Measurements from ENCODE around the gene PPM1N. TPM values are rescaled to one million over a fixed set of nuclear protein-coding genes. Genes with fewer than 3 reads are reported as not detected.

Gene PPM1N
- total RNA-seq, 1 donor from 2014 or later = 0.19 TPM

- DNase-seq = no peak
- Histone ChIP-seq H3K4me1 (peaks cover 53% of the 10 kb centered on the region), H3K4me3 (no peak overlapping the region), H3K9me3 (replicated peaks) (no peaks in the 10 kb centered on the region), H3K27ac (replicated peaks) (peak overlapping the region; percentile 74), H3K27me3 (ENCODE audit: low read depth) (no peaks in the 10 kb centered on the region), H3K36me3 (peaks cover 66% of the 10 kb centered on the region)
- intact Hi-C loops (cut with micrococcal nuclease) = loop anchor here (10.0 kb wide), 2 partner anchors 50 to 120 kb away; no protein-coding TSS in a partner anchor
- no peak for TF ChIP-seq CTCF (IDR thresholded peaks at IDR 0.05; ENCODE audit: borderline replicate concordance)
These were observed 26.4 kb downstream of the PPM1N start for GRCh38 chr19:45524575-45525129.

GRCh38 chr19:45526143-45526542 lies 27.9 kb downstream of the PPM1N start:
- peak; percentile 11 for TF ChIP-seq CTCF (IDR thresholded peaks at IDR 0.05; ENCODE audit: borderline replicate concordance)
- peaks cover 47% of the 10 kb centered on the region for H3K4me1 ChIP-seq
- DNase-seq = peak; percentile 61
- H3K4me3 ChIP-seq = no peak overlapping the region
- peak overlapping the region; percentile 74 for H3K27ac ChIP-seq (replicated peaks)
- peaks cover 2% of the 10 kb centered on the region for H3K9me3 ChIP-seq (replicated peaks)
- intact Hi-C loops (cut with micrococcal nuclease) = loop anchor here (10.0 kb wide), 2 partner anchors 49 to 119 kb away; no protein-coding TSS in a partner anchor
- H3K27me3 ChIP-seq (ENCODE audit: low read depth) = peaks cover 5% of the 10 kb centered on the region
- H3K36me3 ChIP-seq = peaks cover 54% of the 10 kb centered on the region

- no peak for TF ChIP-seq CTCF (IDR thresholded peaks at IDR 0.05; ENCODE audit: borderline replicate concordance)
- Histone ChIP-seq H3K4me3 (no peak overlapping the region), H3K9me3 (replicated peaks) (peaks cover 5% of the 10 kb centered on the region), H3K27me3 (ENCODE audit: low read depth) (peaks cover 5% of the 10 kb centered on the region), H3K27ac (replicated peaks) (peak overlapping the region; percentile 74), H3K36me3 (peaks cover 45% of the 10 kb centered on the region), H3K4me1 (peaks cover 46% of the 10 kb centered on the region)
- no peak for DNase-seq
- intact Hi-C loops (cut with micrococcal nuclease) = loop anchor here (10.0 kb wide), 2 partner anchors 48 to 118 kb away; no protein-coding TSS in a partner anchor
These were observed 28.7 kb downstream of the PPM1N start for GRCh38 chr19:45526971-45527370.

- DNase-seq = no peak
- H3K36me3 ChIP-seq = peaks cover 38% of the 10 kb centered on the region
- H3K4me3 ChIP-seq = no peak overlapping the region
- intact Hi-C loops (cut with micrococcal nuclease) = loop anchor here (10.0 kb wide), 2 partner anchors 47 to 117 kb away; no protein-coding TSS in a partner anchor
- H3K27me3 ChIP-seq (ENCODE audit: low read depth) = peaks cover 5% of the 10 kb centered on the region
- H3K27ac ChIP-seq (replicated peaks) = no peak overlapping the region
- H3K9me3 ChIP-seq (replicated peaks) = peaks cover 5% of the 10 kb centered on the region
- peaks cover 46% of the 10 kb centered on the region for H3K4me1 ChIP-seq
- no peak for TF ChIP-seq CTCF (IDR thresholded peaks at IDR 0.05; ENCODE audit: borderline replicate concordance)
These were observed 29.5 kb downstream of the PPM1N start for GRCh38 chr19:45527731-45528130.

GRCh38 chr19:45528149-45528743 lies 30.0 kb downstream of the PPM1N start:
- H3K27ac ChIP-seq (replicated peaks) = no peak overlapping the region
- H3K9me3 ChIP-seq (replicated peaks) = peaks cover 5% of the 10 kb centered on the region
- peaks cover 33% of the 10 kb centered on the region for H3K36me3 ChIP-seq
- peaks cover 5% of the 10 kb centered on the region for H3K27me3 ChIP-seq (ENCODE audit: low read depth)
- DNase-seq = no peak
- H3K4me1 ChIP-seq = peaks cover 46% of the 10 kb centered on the region
- TF ChIP-seq CTCF (IDR thresholded peaks at IDR 0.05; ENCODE audit: borderline replicate concordance) = no peak
- peak overlapping the region; percentile 60 for H3K4me3 ChIP-seq
- intact Hi-C loops (cut with micrococcal nuclease) = loop anchor here (10.0 kb wide), 2 partner anchors 47 to 117 kb away; no protein-coding TSS in a partner anchor

Measured in left ventricle myocardium inferior (tissue), 1 donor.